GM21619 (cell line): ENCODE results near the gene NXPH4.

ENCODE experiments used
- ATAC-seq: cut with Tn5 transposase; IDR thresholded peaks from one replicate; pipeline ENCODE4 v1.9.1; 2021; ENCODE audit not compliant: unreplicated experiment

NXPH4 gene

GRCh38 chr12:57268264-57268663 lies 51.7 kb downstream of the NXPH4 start:
- no peak for ATAC-seq

DNA sequence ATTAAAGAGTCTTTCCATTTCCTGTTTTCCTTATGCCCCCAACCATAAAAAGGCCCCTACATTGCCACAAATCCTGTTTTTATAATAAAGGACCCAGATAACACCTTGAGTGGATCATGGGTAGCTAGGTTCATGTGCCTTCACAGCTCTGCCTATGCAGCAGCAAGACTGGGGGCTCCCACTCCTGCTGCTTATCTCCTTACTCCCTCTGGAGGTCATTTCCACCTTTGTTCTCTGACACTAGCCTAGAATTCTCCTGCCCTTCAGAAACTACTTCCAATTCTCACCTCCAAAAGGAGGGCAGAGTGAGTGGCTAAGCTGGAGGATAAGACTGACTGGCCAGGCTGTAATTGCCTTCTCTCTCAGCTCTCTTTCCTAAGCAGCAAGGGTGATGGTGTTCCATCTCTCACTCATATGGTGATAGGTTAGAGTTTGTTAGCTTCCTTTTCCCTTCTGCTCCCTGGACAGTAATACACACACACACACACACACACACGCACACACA lies 54.4 kb downstream of the NXPH4 start:
- ATAC-seq: no peak

GRCh38 chr12:57272337-57273151 lies 56.0 kb downstream of the NXPH4 start:
- no peak for ATAC-seq

GRCh38 chr12:57273516-57273915 lies 56.9 kb downstream of the NXPH4 start:
- ATAC-seq: no peak
